Bronchial epithelial cell (primary cell): ENCODE results near the gene GRIK1. TPM values are rescaled to one million over a fixed set of nuclear protein-coding genes. Genes with fewer than 3 reads are reported as not detected.
A peak's percentile ranks its signal among the peaks of the same experiment; 100 is the strongest.

Experiments used
- DNase-seq: peaks from one replicate; pipeline ENCODE4 v3.0.0-alpha.2; 2010; ENCODE audit warnings: low read depth
- FAIRE-seq: peaks from 2 replicates; lab custom pipeline; 2011; peaks lifted over from hg19 to GRCh38; lab: Jason Lieb, UNC
- H3K27me3 ChIP-seq: 2 replicates; pipeline ENCODE4 v1.5.1; 2011; ENCODE audit warnings: low read length; ENCODE audit not compliant: control insufficient read depth, insufficient read depth
- H3K36me3 ChIP-seq: 2 replicates; pipeline ENCODE4 v1.5.1; 2011; ENCODE audit warnings: low read length; ENCODE audit not compliant: control insufficient read depth, insufficient read depth
- H3K4me3 ChIP-seq: 2 replicates; pipeline ENCODE4 v1.5.1; 2011; ENCODE audit warnings: mild to moderate bottlenecking, low read depth, low read length, control low read depth
- total RNA-seq: library from RNA; depleted of rRNA; stranded (reverse); fragments of >200 nt; gene quantifications from 2 replicates; pipeline ENCODE4 v1.2.1, GENCODE V29; 2014
- TF ChIP-seq, protein P1 (sequence below): IDR thresholded peaks from 2 replicates; pipeline ENCODE4 v1.5.1; 2011; ENCODE audit warnings: mild to moderate bottlenecking, moderate library complexity, low read length, control low read depth, inconsistent platforms; ENCODE audit not compliant: insufficient read depth, severe bottlenecking

Gene GRIK1
- total RNA-seq, 1 donor from 2014 or later, result not detected

DNA sequence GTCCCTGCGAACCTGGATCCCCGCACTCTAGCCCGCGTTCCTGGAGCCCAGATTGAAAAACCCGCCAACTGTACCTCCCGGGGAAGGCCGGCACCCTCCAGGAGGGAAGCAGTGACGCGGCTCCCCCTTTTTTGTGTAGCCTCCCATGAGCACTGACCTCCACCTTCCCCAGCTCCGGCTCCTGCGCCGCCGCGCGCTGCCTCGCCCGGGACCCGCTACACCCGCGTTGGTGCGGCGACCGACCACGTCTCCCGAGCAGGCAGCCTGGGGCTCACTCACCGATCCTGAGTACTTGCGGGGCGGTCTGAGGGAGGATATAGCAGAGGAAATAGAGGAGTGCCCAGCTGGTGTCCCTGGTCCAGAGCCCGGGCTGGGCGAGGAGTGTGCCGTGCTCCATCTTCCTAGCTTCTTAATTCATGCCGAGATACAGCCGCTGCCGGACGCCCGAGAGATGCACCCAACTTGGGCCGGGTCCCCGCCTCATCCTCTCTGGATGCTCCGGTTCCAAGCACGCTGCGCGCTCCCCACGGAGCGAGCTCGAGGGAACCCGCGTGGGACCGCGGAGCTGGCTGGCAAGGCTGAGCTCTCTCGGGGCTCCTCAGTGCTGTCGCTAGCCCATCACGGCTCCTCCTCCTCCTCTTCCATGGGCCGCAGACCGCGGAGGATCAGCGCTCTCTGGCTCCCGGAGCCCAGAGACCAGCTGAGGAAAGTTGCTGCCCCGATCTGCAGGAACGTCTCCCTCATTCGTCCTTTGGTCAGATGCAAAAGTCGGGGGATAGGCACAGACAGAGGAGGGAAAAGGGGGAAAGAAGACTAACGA, 482 bp downstream of the GRIK1 start:
- TF ChIP-seq, protein P1, sequence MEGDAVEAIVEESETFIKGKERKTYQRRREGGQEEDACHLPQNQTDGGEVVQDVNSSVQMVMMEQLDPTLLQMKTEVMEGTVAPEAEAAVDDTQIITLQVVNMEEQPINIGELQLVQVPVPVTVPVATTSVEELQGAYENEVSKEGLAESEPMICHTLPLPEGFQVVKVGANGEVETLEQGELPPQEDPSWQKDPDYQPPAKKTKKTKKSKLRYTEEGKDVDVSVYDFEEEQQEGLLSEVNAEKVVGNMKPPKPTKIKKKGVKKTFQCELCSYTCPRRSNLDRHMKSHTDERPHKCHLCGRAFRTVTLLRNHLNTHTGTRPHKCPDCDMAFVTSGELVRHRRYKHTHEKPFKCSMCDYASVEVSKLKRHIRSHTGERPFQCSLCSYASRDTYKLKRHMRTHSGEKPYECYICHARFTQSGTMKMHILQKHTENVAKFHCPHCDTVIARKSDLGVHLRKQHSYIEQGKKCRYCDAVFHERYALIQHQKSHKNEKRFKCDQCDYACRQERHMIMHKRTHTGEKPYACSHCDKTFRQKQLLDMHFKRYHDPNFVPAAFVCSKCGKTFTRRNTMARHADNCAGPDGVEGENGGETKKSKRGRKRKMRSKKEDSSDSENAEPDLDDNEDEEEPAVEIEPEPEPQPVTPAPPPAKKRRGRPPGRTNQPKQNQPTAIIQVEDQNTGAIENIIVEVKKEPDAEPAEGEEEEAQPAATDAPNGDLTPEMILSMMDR, result no peak
- Histone ChIP-seq H3K4me3 (peak overlapping the region; percentile 11), H3K36me3 (no peaks in the 10 kb centered on the region), H3K27me3 (peaks cover 30% of the 10 kb centered on the region)
- FAIRE-seq (no peak), DNase-seq (no peak)

GRCh38 chr21:29938776-29939103, 1.1 kb downstream of the GRIK1 start:
- Histone ChIP-seq H3K4me3 (no peak overlapping the region), H3K27me3 (peaks cover 30% of the 10 kb centered on the region), H3K36me3 (no peaks in the 10 kb centered on the region)
- TF ChIP-seq, protein P1, result no peak
- FAIRE-seq (no peak), DNase-seq (no peak)

- TF ChIP-seq, protein P1, result no peak
- FAIRE-seq (no peak), DNase-seq (no peak)
- Histone ChIP-seq H3K4me3 (no peak overlapping the region), H3K36me3 (no peaks in the 10 kb centered on the region), H3K27me3 (peaks cover 3% of the 10 kb centered on the region)
These were observed 6.7 kb downstream of the GRIK1 start for GRCh38 chr21:29933088-29933487.

DNA sequence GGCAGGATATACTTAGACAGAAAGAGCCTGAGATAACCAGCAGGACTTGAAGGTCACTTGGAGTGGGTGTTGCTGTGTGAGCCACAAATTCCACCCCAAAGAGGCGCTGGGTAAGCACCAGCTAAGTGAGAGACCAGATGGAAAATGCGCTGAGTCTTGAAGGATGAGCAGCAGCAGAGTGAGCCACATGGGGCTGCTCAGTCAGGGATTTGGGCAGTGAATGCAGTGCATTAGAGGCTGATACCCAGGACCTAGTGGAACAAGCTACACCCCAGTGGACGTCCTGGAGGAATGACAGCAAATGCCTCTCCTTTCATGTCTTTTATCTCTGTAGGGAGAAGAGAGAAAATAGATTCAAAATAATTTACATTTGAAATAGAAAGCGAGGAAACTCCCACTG, 11.3 kb downstream of the GRIK1 start:
- TF ChIP-seq, protein P1, result no peak
- DNase-seq, result no peak
- FAIRE-seq, result no peak
- H3K27me3 ChIP-seq, result no peaks in the 10 kb centered on the region
- no peaks in the 10 kb centered on the region for H3K36me3 ChIP-seq
- no peak overlapping the region for H3K4me3 ChIP-seq

- TF ChIP-seq, protein P1, result no peak
- peaks cover 2% of the 10 kb centered on the region for H3K27me3 ChIP-seq
- DNase-seq (no peak), FAIRE-seq (no peak)
- no peak overlapping the region for H3K4me3 ChIP-seq
- H3K36me3 ChIP-seq, result no peaks in the 10 kb centered on the region
These were observed 18.9 kb downstream of the GRIK1 start for GRCh38 chr21:29920938-29921337.

- DNase-seq, result peak; percentile 90
- FAIRE-seq, result peak; percentile 90
- TF ChIP-seq, protein P1, result no peak
These were observed 25.5 kb downstream of the GRIK1 start for GRCh38 chr21:29914326-29914725.

More at GRCh38 chr21:29914326-29914725, 25.5 kb downstream of the GRIK1 start:
- Histone ChIP-seq H3K27me3 (peaks cover 2% of the 10 kb centered on the region), H3K36me3 (no peaks in the 10 kb centered on the region), H3K4me3 (no peak overlapping the region)
